ENCODE measurements around the gene ERBB4. TPM values are rescaled to one million over a fixed set of nuclear protein-coding genes. Genes with fewer than 3 reads are reported as not detected.
"Not testable (repeated sequence)": the region's sequence is repeated elsewhere in the genome, so short reads cannot be mapped to it uniquely, and the experiment has no call there.

ERBB4 gene
- total RNA-seq, 1 donor from 2014 or later = 0.36 TPM

DNA sequence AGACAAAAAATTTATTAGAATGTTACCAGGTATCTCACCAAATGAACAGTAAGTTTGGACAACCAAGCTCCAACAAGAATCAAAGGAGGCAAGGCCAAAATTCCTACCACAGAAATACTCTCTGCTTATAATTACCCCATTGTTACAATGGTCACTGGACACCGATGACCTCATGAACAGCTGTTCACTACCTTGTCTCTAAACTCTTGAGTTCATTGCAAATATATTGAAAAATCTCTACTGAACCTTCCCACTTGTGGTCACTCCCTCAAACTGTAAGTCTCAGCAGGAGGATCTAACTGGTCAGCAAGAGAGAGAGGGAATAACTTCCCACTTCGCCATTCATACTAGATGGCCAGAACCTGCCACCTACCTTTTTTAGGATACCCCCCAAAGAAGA, 50.0 kb downstream of the ERBB4 start:
- no peak for DNase-seq (ENCODE audit: low spot score)
- Mint-ChIP-seq H3K27me3 (ENCODE audit: unreplicated experiment) (no peaks in the 10 kb centered on the region), H3K27ac (ENCODE audit: unreplicated experiment) (no peak overlapping the region), H3K4me3 (ENCODE audit: unreplicated experiment) (no peak overlapping the region), H3K9me3 (ENCODE audit: unreplicated experiment) (no peaks in the 10 kb centered on the region), H3K4me1 (ENCODE audit: unreplicated experiment) (no peaks in the 10 kb centered on the region), H3K36me3 (ENCODE audit: low read depth, unreplicated experiment) (no peaks in the 10 kb centered on the region)
- TF ChIP-seq, protein P1, sequence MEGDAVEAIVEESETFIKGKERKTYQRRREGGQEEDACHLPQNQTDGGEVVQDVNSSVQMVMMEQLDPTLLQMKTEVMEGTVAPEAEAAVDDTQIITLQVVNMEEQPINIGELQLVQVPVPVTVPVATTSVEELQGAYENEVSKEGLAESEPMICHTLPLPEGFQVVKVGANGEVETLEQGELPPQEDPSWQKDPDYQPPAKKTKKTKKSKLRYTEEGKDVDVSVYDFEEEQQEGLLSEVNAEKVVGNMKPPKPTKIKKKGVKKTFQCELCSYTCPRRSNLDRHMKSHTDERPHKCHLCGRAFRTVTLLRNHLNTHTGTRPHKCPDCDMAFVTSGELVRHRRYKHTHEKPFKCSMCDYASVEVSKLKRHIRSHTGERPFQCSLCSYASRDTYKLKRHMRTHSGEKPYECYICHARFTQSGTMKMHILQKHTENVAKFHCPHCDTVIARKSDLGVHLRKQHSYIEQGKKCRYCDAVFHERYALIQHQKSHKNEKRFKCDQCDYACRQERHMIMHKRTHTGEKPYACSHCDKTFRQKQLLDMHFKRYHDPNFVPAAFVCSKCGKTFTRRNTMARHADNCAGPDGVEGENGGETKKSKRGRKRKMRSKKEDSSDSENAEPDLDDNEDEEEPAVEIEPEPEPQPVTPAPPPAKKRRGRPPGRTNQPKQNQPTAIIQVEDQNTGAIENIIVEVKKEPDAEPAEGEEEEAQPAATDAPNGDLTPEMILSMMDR (IDR thresholded peaks at IDR 0.05; ENCODE audit: unreplicated experiment) = no peak

DNA sequence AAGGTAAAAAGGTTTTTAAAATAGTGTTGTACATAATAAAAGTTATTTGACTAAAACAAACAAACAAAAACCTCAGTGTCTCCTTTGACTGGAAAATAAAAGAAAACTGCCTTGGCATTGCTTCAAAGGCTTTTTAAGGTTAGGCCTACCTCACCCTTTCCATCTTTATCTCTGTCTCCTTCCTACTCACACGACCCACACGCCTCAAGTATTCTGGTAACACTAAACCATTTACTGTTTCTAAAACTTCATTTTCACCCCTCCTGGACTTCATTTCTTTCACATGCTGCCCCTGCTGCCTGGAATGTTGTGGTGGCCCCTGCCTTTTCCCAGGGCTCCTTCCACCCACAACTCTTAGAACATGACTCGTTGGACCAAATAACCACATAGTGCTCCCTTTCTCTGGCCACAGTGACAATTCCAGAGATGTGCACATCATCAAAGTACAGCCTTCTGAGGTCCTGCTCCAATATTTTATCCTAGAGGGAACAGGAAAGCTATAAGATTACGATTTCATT, 54.0 kb downstream of the ERBB4 start:
- no peak for DNase-seq (ENCODE audit: low spot score)
- Mint-ChIP-seq H3K27me3 (ENCODE audit: unreplicated experiment) (no peaks in the 10 kb centered on the region), H3K27ac (ENCODE audit: unreplicated experiment) (no peak overlapping the region), H3K36me3 (ENCODE audit: low read depth, unreplicated experiment) (no peaks in the 10 kb centered on the region), H3K4me1 (ENCODE audit: unreplicated experiment) (no peaks in the 10 kb centered on the region), H3K9me3 (ENCODE audit: unreplicated experiment) (no peaks in the 10 kb centered on the region), H3K4me3 (ENCODE audit: unreplicated experiment) (no peak overlapping the region)
- TF ChIP-seq, protein P1 (IDR thresholded peaks at IDR 0.05; ENCODE audit: unreplicated experiment) = no peak

DNA sequence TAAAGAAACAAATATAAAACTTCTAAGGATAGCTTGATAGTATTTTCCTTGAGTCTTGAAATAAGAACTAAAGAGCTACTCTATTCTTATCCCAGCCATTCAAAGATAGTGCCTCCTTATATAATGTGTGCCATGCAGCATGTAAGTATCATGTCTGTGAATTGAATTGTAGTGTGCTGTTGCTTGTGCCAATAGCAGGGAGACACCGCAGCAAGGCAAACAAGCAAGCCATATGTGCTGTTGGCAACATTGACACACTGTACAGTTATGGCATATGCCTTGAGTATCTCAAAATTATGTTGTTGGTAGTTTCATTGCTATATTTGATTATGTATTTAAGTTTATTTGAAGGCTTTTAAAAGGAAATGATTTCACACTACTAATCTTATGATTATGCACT, 58.2 kb downstream of the ERBB4 start:
- Mint-ChIP-seq H3K4me3 (ENCODE audit: unreplicated experiment) (no peak overlapping the region), H3K9me3 (ENCODE audit: unreplicated experiment) (no peaks in the 10 kb centered on the region), H3K36me3 (ENCODE audit: low read depth, unreplicated experiment) (no peaks in the 10 kb centered on the region), H3K4me1 (ENCODE audit: unreplicated experiment) (no peaks in the 10 kb centered on the region), H3K27ac (ENCODE audit: unreplicated experiment) (no peak overlapping the region), H3K27me3 (ENCODE audit: unreplicated experiment) (no peaks in the 10 kb centered on the region)
- no peak for DNase-seq (ENCODE audit: low spot score)
- TF ChIP-seq, protein P1 (IDR thresholded peaks at IDR 0.05; ENCODE audit: unreplicated experiment) = no peak

DNA sequence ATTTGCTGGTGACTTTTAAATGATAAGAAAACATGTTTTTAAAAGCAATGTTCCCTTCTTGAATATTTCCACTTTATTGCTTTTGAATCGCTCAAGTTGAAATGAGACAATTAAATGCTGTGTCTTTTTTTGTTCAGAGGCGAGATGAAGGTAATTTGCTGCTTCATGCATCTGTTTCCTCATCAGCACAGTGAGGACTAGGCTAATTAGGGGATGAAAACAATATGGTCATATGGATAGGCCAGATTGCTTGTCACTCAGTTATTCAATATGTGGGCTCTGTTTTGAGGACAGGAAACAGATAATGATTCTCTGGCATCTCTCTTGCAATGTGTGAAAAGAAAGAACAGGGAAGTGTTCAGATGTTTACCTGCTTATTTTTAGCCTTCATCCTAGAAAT, 61.0 kb downstream of the ERBB4 start:
- H3K4me3 Mint-ChIP-seq (ENCODE audit: unreplicated experiment) = no peak overlapping the region
- no peak for DNase-seq (ENCODE audit: low spot score)
- TF ChIP-seq, protein P1 (IDR thresholded peaks at IDR 0.05; ENCODE audit: unreplicated experiment) = no peak
- H3K27ac Mint-ChIP-seq (ENCODE audit: unreplicated experiment) = no peak overlapping the region
- H3K36me3 Mint-ChIP-seq (ENCODE audit: low read depth, unreplicated experiment) = no peaks in the 10 kb centered on the region
- no peaks in the 10 kb centered on the region for H3K9me3 Mint-ChIP-seq (ENCODE audit: unreplicated experiment)
- H3K27me3 Mint-ChIP-seq (ENCODE audit: unreplicated experiment) = no peaks in the 10 kb centered on the region
- H3K4me1 Mint-ChIP-seq (ENCODE audit: unreplicated experiment) = no peaks in the 10 kb centered on the region

DNA sequence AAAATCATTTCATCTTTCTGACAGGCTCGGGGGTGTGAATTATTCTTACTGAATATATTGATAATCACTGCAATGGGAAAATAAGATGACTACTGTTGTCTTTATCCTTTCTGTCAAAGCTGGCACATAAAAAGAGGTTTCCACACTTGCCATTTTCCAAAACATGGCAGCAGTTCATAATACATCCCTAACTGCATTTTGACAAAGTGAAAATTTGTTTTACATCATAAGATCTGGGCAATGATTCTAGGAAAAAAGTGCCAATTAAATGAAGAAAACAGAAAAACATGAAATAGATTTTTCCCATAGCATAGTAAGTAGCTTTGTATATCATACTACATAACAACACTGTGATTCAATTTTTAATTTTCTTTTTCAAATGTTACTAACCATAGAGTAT, 65.4 kb downstream of the ERBB4 start:
- DNase-seq (ENCODE audit: low spot score) = no peak
- Mint-ChIP-seq H3K27me3 (ENCODE audit: unreplicated experiment) (no peaks in the 10 kb centered on the region), H3K9me3 (ENCODE audit: unreplicated experiment) (no peaks in the 10 kb centered on the region), H3K4me1 (ENCODE audit: unreplicated experiment) (no peaks in the 10 kb centered on the region), H3K4me3 (ENCODE audit: unreplicated experiment) (no peak overlapping the region), H3K36me3 (ENCODE audit: low read depth, unreplicated experiment) (no peaks in the 10 kb centered on the region), H3K27ac (ENCODE audit: unreplicated experiment) (no peak overlapping the region)
- TF ChIP-seq, protein P1 (IDR thresholded peaks at IDR 0.05; ENCODE audit: unreplicated experiment) = no peak

DNA sequence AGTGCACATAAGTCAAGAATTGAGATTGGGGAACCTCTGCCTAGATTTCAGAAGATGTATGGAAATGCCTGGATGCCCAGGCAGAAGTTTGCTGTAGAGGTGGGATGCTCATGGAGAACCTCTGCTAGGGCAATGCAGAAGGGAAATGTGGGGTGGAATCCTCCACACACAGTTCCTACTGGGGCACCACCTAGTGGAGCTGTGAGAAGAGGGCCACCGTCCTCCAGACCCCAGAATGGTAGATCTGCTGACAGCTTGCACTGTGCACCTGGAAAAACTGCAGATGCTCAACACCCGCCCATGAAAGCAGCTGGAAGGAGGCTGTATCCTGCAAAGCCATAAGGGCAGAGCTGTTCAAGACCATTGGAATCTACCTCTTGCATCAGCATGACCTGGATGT, 71.1 kb downstream of the ERBB4 start:
- H3K36me3 Mint-ChIP-seq (ENCODE audit: low read depth, unreplicated experiment); H3K9me3 Mint-ChIP-seq (ENCODE audit: unreplicated experiment); H3K27ac Mint-ChIP-seq (ENCODE audit: unreplicated experiment); H3K4me3 Mint-ChIP-seq (ENCODE audit: unreplicated experiment); H3K27me3 Mint-ChIP-seq (ENCODE audit: unreplicated experiment); H3K4me1 Mint-ChIP-seq (ENCODE audit: unreplicated experiment); DNase-seq (ENCODE audit: low spot score): not testable (repeated sequence)
